AG09319 (cell line): ENCODE measurements around the gene SLC13A4.

Experiments used
- DNase-seq: peaks from one replicate; pipeline ENCODE4 v3.0.0-alpha.2; 2010; ENCODE audit warnings: low read depth; ENCODE audit errors: extremely low read depth
- CTCF ChIP-seq: IDR thresholded peaks from 2 replicates; pipeline ENCODE4 v1.5.1; 2011; ENCODE audit warnings: low read depth, mild to moderate bottlenecking, inconsistent platforms, low read length, moderate library complexity

SLC13A4 gene

GRCh38 chr7:135715673-135716072 is 12.3 kb downstream of the SLC13A4 start:
- no peak for TF ChIP-seq CTCF

GRCh38 chr7:135715055-135715522 is 12.9 kb downstream of the SLC13A4 start:
- no peak for TF ChIP-seq CTCF
- no peak for DNase-seq

More at GRCh38 chr7:135715673-135716072, 12.3 kb downstream of the SLC13A4 start:
- no peak for DNase-seq

- DNase-seq: no peak
- TF ChIP-seq CTCF: no peak
These were observed 13.4 kb downstream of the SLC13A4 start for GRCh38 chr7:135714534-135715009.

GRCh38 chr7:135713836-135714470 is 14.0 kb downstream of the SLC13A4 start:
- no peak for DNase-seq
- TF ChIP-seq CTCF: no peak

GRCh38 chr7:135712796-135713195 is 15.2 kb downstream of the SLC13A4 start:
- DNase-seq: no peak
- no peak for TF ChIP-seq CTCF

GRCh38 chr7:135712182-135712782 is 15.7 kb downstream of the SLC13A4 start:
- TF ChIP-seq CTCF: no peak
- no peak for DNase-seq

GRCh38 chr7:135711139-135711469 is 16.9 kb downstream of the SLC13A4 start:
- no peak for DNase-seq
- TF ChIP-seq CTCF: no peak
